HepG2 (cell line): Measurements from ENCODE around the gene GPATCH11. TPM values are rescaled to one million over a fixed set of nuclear protein-coding genes. Genes with fewer than 3 reads are reported as not detected.

ENCODE experiments used
- ATAC-seq: fragments of 200-7000 bp; cut with Tn5 transposase; 3 replicates; pipeline ENCODE4 v1.9.1; 2020; ENCODE audit warnings: mild to moderate bottlenecking, moderate library complexity
- BruUV-seq: library from RNA; stranded (reverse); fragments of 400-500 nt; replicated peaks from 2 replicates; lab custom pipeline; 2021; lab: Mats Ljungman, UMichigan
- CTCF ChIA-PET: fragments of 300-600 bp; formaldehyde crosslinking; extraction: SDS; loops from one replicate; lab custom pipeline; 2021; ENCODE audit warnings: low total read pairs, inconsistent platforms, low intra/inter-chr PET ratio; lab: Yijun Ruan, JAX
- POLR2A ChIA-PET: fragments of 350-600 bp; sonication (Branson Sonifier 250); formaldehyde crosslinking; loops from one replicate; lab custom pipeline; 2020; ENCODE audit warnings: antibody characterized with exemption, inconsistent platforms; lab: Yijun Ruan, JAX
- DNase-seq: peaks from one replicate; pipeline ENCODE4 v3.0.0-alpha.2; 2015; ENCODE audit warnings: low spot score
- FAIRE-seq: peaks from 3 replicates; lab custom pipeline; 2011; peaks lifted over from hg19 to GRCh38; lab: Jason Lieb, UNC
- H2AFZ ChIP-seq: one replicate; pipeline ENCODE4 v1.6.1; 2011; ENCODE audit warnings: low read length, inconsistent platforms
- H3K27ac ChIP-seq: fragments of 300-600 bp; 3 replicates; pipeline ENCODE4 v1.8.0; 2011; ENCODE audit warnings: mixed run types, mild to moderate bottlenecking, mixed read lengths, low read length, inconsistent platforms; ENCODE audit not compliant: insufficient read depth; ENCODE audit errors: extremely low read length
- H3K27me3 ChIP-seq, 2 experiments: fragments of 200-600 bp in 1 of 2; 2 replicates in 1 of 2; 3 replicates in 1 of 2; pipeline versions ENCODE4 v1.6.0 to v1.8.0; 2011; ENCODE audit warnings: low read length in 2 of 2, mild to moderate bottlenecking in 2 of 2, moderate library complexity in 2 of 2, inconsistent platforms in 1 of 2; ENCODE audit not compliant: insufficient read depth in 2 of 2, control insufficient read depth in 1 of 2
- H3K36me3 ChIP-seq, 2 experiments: fragments of 200-600 bp in 1 of 2; replicated peaks in 1 of 2; 2 replicates in 1 of 2; 3 replicates in 1 of 2; pipeline versions ENCODE4 v1.5.1 to v1.8.0; 2011; ENCODE audit warnings: low read length in 2 of 2, inconsistent platforms in 1 of 2; ENCODE audit not compliant: insufficient read depth in 2 of 2, control insufficient read depth in 1 of 2
- H3K4me1 ChIP-seq: 2 replicates; pipeline ENCODE4 v1.5.1; 2012; ENCODE audit warnings: low read length, inconsistent platforms; ENCODE audit not compliant: insufficient read depth
- H3K4me2 ChIP-seq: 2 replicates; pipeline ENCODE4 v1.6.0; 2011; ENCODE audit warnings: low read depth, low read length, inconsistent platforms
- H3K4me3 ChIP-seq, 3 experiments: fragments of 200-600 bp in 1 of 3; sonication (generic), shearing (Covaris generic) in 1 of 3; replicated peaks in 1 of 3; 2 replicates each; pipeline ENCODE4 v1.5.1; 2011 to 2016; ENCODE audit warnings: low read length in 3 of 3, inconsistent platforms in 2 of 3, low read depth in 2 of 3, mild to moderate bottlenecking in 2 of 3, control low read depth in 1 of 3, mixed read lengths in 1 of 3; ENCODE audit not compliant: insufficient read depth in 1 of 3
- H3K79me2 ChIP-seq: one replicate; pipeline ENCODE4 v1.6.1; 2011; ENCODE audit warnings: low read length, inconsistent platforms; ENCODE audit not compliant: insufficient read depth
- H3K9ac ChIP-seq: 2 replicates; pipeline ENCODE4 v1.6.0; 2011; ENCODE audit warnings: mild to moderate bottlenecking, low read depth, low read length, inconsistent platforms; ENCODE audit not compliant: insufficient read depth
- H3K9me3 ChIP-seq: 2 replicates; pipeline ENCODE4 v1.5.1; 2012; ENCODE audit warnings: mild to moderate bottlenecking, low read length
- H4K20me1 ChIP-seq: 2 replicates; pipeline ENCODE4 v1.6.0; 2011; ENCODE audit warnings: inconsistent platforms, mild to moderate bottlenecking, low read length, moderate library complexity; ENCODE audit not compliant: insufficient read depth
- CENPT ChIP-seq: sonication (generic); formaldehyde crosslinking; IDR thresholded peaks from 2 replicates; pipeline ENCODE4 v1.8.0; 2022; ENCODE audit warnings: low read depth, mild to moderate bottlenecking, moderate library complexity, missing genetic modification reagents
- ELF4 ChIP-seq: sonication (generic); formaldehyde crosslinking; IDR thresholded peaks from 2 replicates; pipeline ENCODE4 v1.5.0; 2020; ENCODE audit warnings: missing genetic modification reagents, mild to moderate bottlenecking, moderate library complexity, borderline replicate concordance
- MZF1 ChIP-seq: sonication (generic); formaldehyde crosslinking; IDR thresholded peaks from 2 replicates; pipeline ENCODE4 v1.8.1; 2023; ENCODE audit warnings: mild to moderate bottlenecking, missing genetic modification reagents, borderline replicate concordance
- TARDBP ChIP-seq: sonication (generic); formaldehyde crosslinking; IDR thresholded peaks from 2 replicates; pipeline ENCODE4 v1.8.0; 2022; ENCODE audit warnings: mild to moderate bottlenecking, missing genetic modification reagents
- TOE1 ChIP-seq: sonication (generic); formaldehyde crosslinking; IDR thresholded peaks from 2 replicates; pipeline ENCODE4 v1.4.0; 2020; ENCODE audit warnings: mild to moderate bottlenecking, missing genetic modification reagents
- ZNF136 ChIP-seq: sonication (generic); formaldehyde crosslinking; IDR thresholded peaks from 2 replicates; pipeline ENCODE4 v1.8.1; 2022; ENCODE audit warnings: low read depth, mild to moderate bottlenecking, moderate library complexity, missing genetic modification reagents
- ZNF672 ChIP-seq: sonication (generic); formaldehyde crosslinking; IDR thresholded peaks from 2 replicates; pipeline ENCODE4 v1.8.1; 2022; ENCODE audit warnings: missing genetic modification reagents
- WGBS: methylation state at CpG from one replicate; pipeline ENCODE4 v1.1.6; 2017; ENCODE audit warnings: low lambda C conversion rate; 5-methylcytosine and 5-hydroxymethylcytosine counted together
- in situ Hi-C: cut with HindIII; loops from 2 replicates; pipeline ENCODE4 v1.10.0; 2017; ENCODE audit warnings: low pct_unique_long_range_greater_than_20kb; ENCODE audit not compliant: extremely low pct_ligation_motif_present
- intact Hi-C: fragments of 100-400 bp; cut with micrococcal nuclease; formaldehyde crosslinking; loops from one replicate; pipeline ENCODE4 v1.10.0; 2022; ENCODE audit not compliant: unreplicated experiment
- polyA plus RNA-seq, 8 experiments: library from polyadenylated mRNA; depleted of rRNA in 3 of 8; stranded (reverse) in 7 of 8; unstranded in 1 of 8; fragments of >200 nt; fragmentation: Illumina TruSeq in 4 of 8; extraction: Trizol in 4 of 8; gene quantifications; 2 replicates each; pipeline versions ENCODE4 v1.2.1 to v1.2.3, GENCODE V29; 2011 to 2016; ENCODE audit warnings: low read depth in 4 of 8, missing spikeins in 1 of 8, mixed read lengths in 1 of 8; ENCODE audit not compliant: insufficient read depth in 1 of 8
- total RNA-seq, 5 experiments: library from RNA; depleted of rRNA; stranded (reverse); fragments of >200 nt; fragmentation: Illumina TruSeq; extraction: Trizol; gene quantifications; 2 replicates each; pipeline ENCODE4 v1.2.3, GENCODE V29; 2016; ENCODE audit warnings: low read depth in 1 of 5
- TF ChIP-seq, protein P1 (sequence below): sonication (generic); formaldehyde crosslinking; IDR thresholded peaks from 2 replicates; pipeline ENCODE4 v1.4.0; 2020; ENCODE audit warnings: low read depth, mild to moderate bottlenecking, missing genetic modification reagents
- TF ChIP-seq, protein P2 (sequence below): sonication (generic); formaldehyde crosslinking; IDR thresholded peaks from 2 replicates; pipeline ENCODE4 v1.4.0; 2020; ENCODE audit warnings: missing genetic modification reagents, mild to moderate bottlenecking, borderline replicate concordance

Gene GPATCH11
- total and polyA plus RNA-seq, 2 of the 13 experiments (the other 11 are each of a cell fraction or from before 2014, with no cell fraction given), result 3.8 to 8.7 TPM

DNA sequence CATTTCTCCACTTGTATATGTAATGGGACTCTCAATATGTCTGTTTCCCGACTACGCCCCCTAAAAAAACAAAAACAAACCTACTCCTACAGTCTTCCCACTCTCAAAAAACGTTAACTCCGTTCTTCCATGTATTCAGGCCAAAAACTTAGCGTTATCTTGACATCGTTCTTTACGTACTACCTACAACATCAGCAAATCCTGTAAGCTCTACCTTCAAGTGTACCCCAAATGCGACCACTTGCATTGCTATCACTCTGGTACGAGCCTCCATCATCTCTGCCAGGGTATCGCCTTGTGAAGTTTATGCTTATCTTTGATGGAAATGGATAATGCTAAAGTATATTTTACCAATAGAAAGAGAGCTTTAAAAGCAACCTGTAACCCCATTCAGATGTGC lies 479 bp downstream of the GPATCH11 start:
- peak overlapping the region; percentile 81 for H3K9ac ChIP-seq
- H3K27me3 ChIP-seq, result no peaks in the 10 kb centered on the region; a peak in 1 of 5 replicates
- TSS peak; percentile 74 for BruUV-seq
- intact Hi-C loops (loop anchor here (5.0 to 10.0 kb wide), 2 partner anchors 117 to 150 kb away; partner anchors contain the start of genes CEBPZ, NDUFAF7 and STRN), in situ Hi-C loops (no loop called here)
- no peaks in the 10 kb centered on the region for H4K20me1 ChIP-seq
- H2AFZ ChIP-seq, result peak overlapping the region; percentile 97
- CTCF ChIA-PET, result no interaction called here
- peak overlapping the region; percentile 44 for H3K27ac ChIP-seq
- TF ChIP-seq ZNF672 (0 out of 2 replicates have a peak, but pooled peaks have one; percentile 4), ZNF136 (CRISPR knock-in tag) (no peak), TOE1 (0 out of 2 replicates have a peak, but pooled peaks have one; percentile 18), ELF4 (CRISPR knock-in tag) (peak; percentile 13; the same call in 1 of the 2 replicates), MZF1 (CRISPR knock-in tag) (0 out of 2 replicates have a peak, but pooled peaks have one; percentile 41), TARDBP (CRISPR knock-in tag) (0 out of 2 replicates have a peak, but pooled peaks have one; percentile 40), CENPT (no peak)
- TF ChIP-seq, protein P1, sequence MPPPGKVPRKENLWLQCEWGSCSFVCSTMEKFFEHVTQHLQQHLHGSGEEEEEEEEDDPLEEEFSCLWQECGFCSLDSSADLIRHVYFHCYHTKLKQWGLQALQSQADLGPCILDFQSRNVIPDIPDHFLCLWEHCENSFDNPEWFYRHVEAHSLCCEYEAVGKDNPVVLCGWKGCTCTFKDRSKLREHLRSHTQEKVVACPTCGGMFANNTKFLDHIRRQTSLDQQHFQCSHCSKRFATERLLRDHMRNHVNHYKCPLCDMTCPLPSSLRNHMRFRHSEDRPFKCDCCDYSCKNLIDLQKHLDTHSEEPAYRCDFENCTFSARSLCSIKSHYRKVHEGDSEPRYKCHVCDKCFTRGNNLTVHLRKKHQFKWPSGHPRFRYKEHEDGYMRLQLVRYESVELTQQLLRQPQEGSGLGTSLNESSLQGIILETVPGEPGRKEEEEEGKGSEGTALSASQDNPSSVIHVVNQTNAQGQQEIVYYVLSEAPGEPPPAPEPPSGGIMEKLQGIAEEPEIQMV (CRISPR knock-in tag), result no peak
- TF ChIP-seq, protein P2, sequence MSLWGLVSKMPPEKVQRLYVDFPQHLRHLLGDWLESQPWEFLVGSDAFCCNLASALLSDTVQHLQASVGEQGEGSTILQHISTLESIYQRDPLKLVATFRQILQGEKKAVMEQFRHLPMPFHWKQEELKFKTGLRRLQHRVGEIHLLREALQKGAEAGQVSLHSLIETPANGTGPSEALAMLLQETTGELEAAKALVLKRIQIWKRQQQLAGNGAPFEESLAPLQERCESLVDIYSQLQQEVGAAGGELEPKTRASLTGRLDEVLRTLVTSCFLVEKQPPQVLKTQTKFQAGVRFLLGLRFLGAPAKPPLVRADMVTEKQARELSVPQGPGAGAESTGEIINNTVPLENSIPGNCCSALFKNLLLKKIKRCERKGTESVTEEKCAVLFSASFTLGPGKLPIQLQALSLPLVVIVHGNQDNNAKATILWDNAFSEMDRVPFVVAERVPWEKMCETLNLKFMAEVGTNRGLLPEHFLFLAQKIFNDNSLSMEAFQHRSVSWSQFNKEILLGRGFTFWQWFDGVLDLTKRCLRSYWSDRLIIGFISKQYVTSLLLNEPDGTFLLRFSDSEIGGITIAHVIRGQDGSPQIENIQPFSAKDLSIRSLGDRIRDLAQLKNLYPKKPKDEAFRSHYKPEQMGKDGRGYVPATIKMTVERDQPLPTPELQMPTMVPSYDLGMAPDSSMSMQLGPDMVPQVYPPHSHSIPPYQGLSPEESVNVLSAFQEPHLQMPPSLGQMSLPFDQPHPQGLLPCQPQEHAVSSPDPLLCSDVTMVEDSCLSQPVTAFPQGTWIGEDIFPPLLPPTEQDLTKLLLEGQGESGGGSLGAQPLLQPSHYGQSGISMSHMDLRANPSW, result 0 out of 2 replicates have a peak, but pooled peaks have one; percentile 9
- H3K79me2 ChIP-seq, result peaks cover 12% of the 10 kb centered on the region
- 4% methylated on average over 10 of the region's 10 CpGs for WGBS
- H3K36me3 ChIP-seq, result peaks cover 5 to 10% of the 10 kb centered on the region in 2 experiments
- POLR2A ChIA-PET, result interaction anchor here (0.5 to 1.3 kb wide), 2 partner anchors 112 to 1293 kb away, joined by 3 read pairs; no protein-coding TSS in a partner anchor
- FAIRE-seq (no peak), DNase-seq (no peak), ATAC-seq (no peak)
- no peaks in the 10 kb centered on the region for H3K9me3 ChIP-seq
- peak overlapping the region; percentile 80 to 94 (median 90) for H3K4me3 ChIP-seq
- peaks cover 34% of the 10 kb centered on the region for H3K4me1 ChIP-seq
- peak overlapping the region; percentile 95 for H3K4me2 ChIP-seq
